ENCODE measurements around the gene RECQL5.

GRCh38 chr17:75634376-75634740, 32.6 kb downstream of the RECQL5 start:
- TF ChIP-seq CTCF (IDR thresholded peaks at IDR 0.05; ENCODE audit: low read depth, low read length), result no peak
- no peak for TF ChIP-seq EZH2phosphoT487 (IDR thresholded peaks at IDR 0.05; ENCODE audit: low read depth)
